NCI-H774 (cell line): ENCODE results near the gene LHX1.

Source experiments
- DNase-seq: peaks from one replicate; lab custom pipeline; 2025; lab: John Stamatoyannopoulos, UW

The LHX1 gene

GRCh38 chr17:36939052-36939801, 2.0 kb downstream of the LHX1 start:
- DNase-seq: no peak

DNA sequence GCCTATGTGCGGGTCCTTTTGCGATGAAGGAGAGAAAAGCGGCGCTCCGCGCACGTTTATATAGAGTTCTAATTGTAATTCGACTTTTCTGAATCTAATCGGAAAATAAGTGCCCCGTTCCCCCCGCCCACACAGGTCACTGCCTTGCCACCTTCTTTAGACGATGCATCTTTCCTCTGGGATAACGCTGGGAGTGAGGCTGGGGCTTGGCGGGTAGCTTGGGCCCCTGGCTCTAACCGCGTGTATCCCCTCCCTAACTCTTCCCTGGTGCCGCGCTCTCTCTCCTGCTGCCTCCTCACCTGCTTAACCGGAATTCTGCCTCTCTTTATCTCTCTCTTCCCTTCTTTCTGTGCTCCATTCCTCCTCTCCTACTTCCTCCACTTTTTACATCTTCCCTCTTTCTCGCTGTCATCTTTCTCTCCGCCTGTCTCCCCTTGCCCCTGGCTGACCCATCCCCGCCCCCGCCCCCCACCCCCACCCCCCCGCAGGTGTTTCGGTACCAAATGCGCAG, 2.6 kb downstream of the LHX1 start:
- no peak for DNase-seq

- no peak for DNase-seq
Measured at GRCh38 chr17:36940313-36941264, 3.3 kb downstream of the LHX1 start.

- no peak for DNase-seq
Measured at GRCh38 chr17:36941265-36942010, 4.2 kb downstream of the LHX1 start.

- no peak for DNase-seq
Measured at GRCh38 chr17:36942019-36942599, 4.8 kb downstream of the LHX1 start.

- no peak for DNase-seq
Measured at GRCh38 chr17:36942631-36943125, 5.4 kb downstream of the LHX1 start.

DNA sequence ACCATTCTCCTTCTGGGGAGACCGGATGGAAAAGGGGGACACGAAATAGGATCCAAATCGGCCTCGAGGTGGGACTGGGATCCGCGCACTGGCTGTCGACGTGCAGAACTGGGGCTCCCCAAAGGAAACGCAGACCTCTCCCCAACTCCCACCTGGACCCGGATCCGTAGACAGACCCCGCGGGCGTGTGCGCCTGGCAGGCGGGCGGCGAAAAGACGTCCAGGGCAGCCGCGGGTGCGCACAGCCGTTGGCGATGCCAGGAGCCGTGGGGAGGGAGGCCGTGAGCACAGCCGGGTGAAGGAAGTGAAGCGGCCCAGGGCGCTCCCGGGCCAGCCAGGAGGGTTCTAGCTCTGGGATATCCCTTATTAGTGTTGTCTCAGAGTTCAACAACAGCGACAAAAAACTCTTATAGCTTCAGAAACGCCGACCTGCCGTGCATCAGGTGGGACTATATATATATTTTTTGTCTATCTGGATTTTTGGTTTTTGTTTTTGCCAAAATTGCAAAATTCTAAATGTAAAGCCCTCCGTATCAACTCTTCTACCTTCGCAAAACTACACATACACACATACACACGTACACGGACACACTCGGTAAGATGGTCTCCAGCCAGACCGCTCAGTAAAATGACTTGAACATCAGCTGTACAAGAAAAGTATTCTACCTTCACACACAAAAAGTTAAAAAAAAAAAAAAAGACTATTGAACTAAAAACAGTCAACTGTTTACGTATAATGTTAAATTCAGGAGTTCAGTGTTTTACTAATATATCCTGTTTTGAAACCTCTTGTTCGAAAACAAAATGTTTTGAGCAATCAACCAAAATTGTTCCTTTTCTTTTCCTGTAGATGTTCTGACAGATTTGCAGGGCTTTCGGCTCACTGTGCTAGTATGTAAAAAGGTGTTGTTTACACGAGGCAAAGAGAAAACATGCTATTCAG, 6.2 kb downstream of the LHX1 start:
- peak; percentile 21 for DNase-seq

DNA sequence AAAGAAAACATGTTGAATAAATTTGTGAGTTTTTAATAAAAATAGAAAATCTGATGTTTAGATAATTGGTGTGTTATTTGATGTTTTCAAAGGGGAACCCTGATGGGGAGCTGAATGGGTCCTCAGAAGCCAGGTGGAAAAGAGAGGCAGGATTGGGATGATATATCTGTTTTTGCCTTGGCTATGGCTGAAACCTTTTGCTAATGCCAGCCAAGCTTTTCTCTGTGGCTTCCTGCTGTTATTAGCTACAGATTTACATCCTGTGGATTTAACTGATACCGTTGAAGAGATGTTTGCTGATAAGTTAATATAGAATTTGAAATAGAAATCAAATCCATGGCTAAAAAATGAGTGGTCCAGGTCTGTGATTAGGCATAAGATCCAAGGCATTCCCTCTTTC, 7.3 kb downstream of the LHX1 start:
- DNase-seq: no peak

DNA sequence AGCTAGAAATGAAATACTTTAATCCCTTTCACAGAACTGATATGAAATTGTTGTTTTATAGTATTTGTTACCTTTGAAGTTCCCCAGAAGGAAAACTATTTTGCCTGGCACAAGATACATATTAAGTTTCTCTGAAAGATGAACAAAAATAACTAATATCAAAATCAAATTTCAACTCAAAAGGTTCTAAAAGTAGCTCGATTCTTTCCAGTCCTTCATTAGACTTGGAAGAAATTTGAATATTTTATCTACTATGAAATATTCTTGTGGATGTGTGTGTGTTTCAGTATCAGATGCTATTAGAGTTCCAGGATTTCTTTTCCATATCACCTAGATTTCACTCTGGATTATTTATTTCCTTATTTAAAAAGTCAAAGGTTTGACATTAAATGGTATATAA, 7.9 kb downstream of the LHX1 start:
- DNase-seq: no peak

- DNase-seq: no peak
Measured at GRCh38 chr17:36945959-36946725, 8.9 kb downstream of the LHX1 start.

DNA sequence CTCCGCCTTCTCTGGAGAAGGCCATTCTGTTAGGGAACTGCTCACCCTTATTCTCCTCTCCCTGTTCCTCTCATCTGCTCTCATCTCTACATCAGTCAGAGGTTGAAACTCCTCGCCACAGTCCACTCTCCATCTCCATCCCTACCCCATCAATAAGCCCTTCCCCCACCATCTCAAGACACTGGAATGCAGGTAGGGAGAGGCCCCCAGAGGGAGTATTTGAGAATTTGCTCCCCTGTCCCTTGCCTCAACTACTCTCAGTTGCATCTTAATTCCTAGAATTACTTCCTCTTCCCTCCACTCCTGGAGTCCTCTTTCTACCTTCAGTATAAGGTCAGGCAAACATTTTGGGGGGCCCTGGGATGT, 9.4 kb downstream of the LHX1 start:
- DNase-seq: no peak

- DNase-seq: no peak
Measured at GRCh38 chr17:36947922-36948716, 10.8 kb downstream of the LHX1 start.

- peak; percentile 99 for DNase-seq
Measured at GRCh38 chr17:36948717-36949460, 11.6 kb downstream of the LHX1 start, which contains the start of gene AATF. Gene AATF, plus strand, starts transcription at chr17:36948954. Its CDS starts 172 bp downstream, at chr17:36949126.

DNA sequence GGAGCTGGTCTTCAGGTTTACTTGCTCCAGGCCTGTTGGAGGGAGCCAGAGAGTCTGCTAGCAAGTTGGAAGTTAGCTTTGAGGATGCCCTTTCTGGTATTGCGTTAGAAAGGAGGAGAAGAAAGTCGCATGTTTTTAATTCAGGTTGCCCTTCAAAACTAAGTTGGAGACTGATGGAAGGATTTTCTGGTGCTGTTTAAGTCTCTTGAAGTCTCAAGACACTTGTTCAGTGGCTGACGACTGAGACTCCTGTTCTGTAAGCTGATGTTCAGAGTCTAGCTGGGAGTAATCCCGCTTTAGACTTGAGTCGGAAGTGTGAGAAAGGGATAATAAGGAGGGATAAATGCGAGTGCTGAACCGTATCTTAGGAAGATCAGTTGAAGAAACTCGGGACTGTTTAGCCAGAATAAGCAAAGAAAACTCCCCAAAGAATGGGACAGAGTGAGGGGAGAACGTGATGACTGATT, 12.2 kb downstream of the LHX1 start:
- no peak for DNase-seq

DNA sequence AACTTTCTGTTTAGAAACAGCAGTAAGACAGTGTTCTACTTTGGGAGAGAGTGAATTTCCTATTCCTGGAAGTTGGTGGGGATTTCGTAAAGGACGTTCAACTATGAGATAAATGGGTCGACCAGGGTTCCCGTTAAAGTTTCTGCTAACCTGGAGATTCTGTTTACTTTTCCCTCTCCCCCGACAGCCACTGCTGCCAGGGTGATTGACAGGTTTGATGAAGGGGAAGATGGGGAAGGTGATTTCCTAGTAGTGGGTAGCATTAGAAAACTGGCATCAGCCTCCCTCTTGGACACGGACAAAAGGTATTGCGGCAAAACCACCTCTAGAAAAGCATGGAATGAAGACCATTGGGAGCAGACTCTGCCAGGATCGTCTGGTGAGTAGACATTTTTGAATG, 12.8 kb downstream of the LHX1 start:
- DNase-seq: no peak

- no peak for DNase-seq
Measured at GRCh38 chr17:36951084-36951789, 14.0 kb downstream of the LHX1 start.

DNA sequence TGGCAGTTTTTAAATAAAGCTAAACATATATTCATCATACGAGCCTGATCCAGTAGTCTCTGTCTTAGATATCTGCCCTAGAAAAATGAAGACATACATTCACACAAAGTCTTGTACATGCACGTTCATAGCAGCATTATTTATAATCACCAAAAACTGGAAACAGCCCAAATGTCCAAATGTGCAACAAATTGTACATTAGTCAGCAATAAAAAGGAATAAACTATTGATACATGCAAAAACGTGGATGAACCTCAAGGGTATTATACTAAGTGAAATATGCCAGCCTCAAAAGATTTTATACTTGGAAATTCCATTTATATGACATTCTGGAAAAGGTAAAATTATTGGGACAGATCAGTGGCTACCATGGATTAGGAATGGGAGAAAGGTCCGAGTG, 34.2 kb downstream of the LHX1 start:
- DNase-seq: no peak
